Measurements from ENCODE around the gene SMARCAL1.

The SMARCAL1 gene

GRCh38 chr2:216392945-216393840, 19.1 kb upstream of the SMARCAL1 start:
- no peak for DNase-seq

DNA sequence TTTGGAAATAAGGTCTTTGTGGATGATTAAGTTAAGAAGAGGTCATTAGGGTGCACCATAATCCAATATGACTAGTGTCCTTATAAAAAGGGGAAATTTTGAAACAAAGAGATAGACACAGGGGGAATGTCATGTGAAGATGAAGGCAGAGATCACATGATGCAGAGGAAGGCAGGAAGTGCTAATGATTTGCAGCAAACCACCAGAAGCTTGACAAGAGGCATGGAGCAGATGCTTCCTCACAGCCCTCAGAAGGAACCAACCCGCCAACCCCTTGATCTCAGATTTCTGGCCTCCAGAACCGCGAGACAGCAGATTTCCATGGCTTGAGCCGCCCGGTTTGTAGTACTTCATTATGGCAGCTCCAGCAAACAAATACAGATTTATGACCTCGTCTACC, 17.4 kb upstream of the SMARCAL1 start:
- no peak for DNase-seq

GRCh38 chr2:216399621-216400020, 12.7 kb upstream of the SMARCAL1 start:
- DNase-seq, result no peak

- no peak for DNase-seq
Measured at GRCh38 chr2:216402751-216403150, 9.5 kb upstream of the SMARCAL1 start.

DNA sequence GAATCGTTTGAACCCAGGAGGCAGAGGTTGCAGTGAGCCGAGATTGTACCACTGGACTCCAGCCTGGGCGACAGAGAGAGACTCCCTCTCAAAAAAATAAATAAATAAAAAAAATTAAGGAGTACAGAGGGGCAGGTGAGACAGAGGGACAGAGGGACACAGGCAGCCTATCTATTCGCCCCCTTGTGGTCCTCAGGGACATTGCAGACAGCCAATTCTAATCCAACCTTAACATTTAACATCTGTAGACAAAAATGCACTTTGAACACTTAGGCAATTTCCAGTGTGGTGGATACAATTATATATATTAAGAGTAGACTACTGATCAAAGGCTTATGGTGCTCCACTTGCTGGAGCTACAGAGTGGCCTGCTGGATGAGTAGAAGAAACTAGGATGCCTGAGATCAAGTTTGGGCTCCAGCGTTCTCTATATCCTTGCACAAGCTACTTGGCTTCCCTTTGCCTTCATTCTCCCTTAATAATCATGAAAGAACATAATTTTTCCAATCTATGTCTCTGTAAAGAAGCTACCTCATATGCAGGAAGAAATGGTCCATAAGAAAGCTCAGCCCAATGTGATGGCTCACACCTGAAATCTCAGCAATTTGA, 8.2 kb upstream of the SMARCAL1 start:
- peak; percentile 63 for DNase-seq

DNA sequence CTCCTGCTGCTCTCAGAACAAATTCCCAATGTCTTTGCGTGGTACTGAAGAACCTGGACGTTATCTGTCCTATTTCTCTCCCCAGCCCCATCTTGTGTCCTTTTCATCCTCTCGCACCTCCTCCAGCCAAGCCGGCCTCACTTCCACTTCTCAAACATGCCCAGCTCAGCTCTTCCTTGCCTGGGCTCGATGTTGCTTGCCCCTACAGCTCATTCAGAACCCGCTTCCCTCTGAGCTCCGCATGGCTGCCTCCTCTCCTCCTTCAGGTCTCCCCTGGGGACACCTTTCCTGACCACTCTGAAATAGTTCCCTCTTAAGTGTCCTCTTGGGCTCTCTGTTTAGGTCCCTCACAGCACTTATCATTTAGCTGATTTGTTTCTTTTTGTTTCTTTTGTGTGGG, 6.7 kb upstream of the SMARCAL1 start:
- no peak for DNase-seq

DNA sequence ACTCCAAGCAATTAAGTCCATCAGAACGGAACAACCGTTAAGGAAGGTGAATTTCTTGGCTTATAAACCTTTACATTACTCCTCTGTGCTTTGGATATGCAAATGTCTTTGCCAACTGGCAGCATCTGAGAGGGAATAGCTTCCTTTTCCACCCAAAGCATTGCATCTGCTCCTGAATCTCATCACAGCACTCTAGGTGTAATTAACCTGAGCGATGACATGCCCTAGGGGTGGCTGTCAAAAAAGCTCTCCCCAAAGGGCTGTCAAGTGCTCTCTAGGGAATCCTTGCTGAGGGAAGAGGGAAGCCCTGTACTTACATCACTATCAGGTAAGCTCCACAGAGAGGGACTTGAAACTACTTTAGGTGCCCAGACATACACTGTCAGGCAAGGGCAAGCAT, 5.5 kb upstream of the SMARCAL1 start:
- DNase-seq, result no peak

DNA sequence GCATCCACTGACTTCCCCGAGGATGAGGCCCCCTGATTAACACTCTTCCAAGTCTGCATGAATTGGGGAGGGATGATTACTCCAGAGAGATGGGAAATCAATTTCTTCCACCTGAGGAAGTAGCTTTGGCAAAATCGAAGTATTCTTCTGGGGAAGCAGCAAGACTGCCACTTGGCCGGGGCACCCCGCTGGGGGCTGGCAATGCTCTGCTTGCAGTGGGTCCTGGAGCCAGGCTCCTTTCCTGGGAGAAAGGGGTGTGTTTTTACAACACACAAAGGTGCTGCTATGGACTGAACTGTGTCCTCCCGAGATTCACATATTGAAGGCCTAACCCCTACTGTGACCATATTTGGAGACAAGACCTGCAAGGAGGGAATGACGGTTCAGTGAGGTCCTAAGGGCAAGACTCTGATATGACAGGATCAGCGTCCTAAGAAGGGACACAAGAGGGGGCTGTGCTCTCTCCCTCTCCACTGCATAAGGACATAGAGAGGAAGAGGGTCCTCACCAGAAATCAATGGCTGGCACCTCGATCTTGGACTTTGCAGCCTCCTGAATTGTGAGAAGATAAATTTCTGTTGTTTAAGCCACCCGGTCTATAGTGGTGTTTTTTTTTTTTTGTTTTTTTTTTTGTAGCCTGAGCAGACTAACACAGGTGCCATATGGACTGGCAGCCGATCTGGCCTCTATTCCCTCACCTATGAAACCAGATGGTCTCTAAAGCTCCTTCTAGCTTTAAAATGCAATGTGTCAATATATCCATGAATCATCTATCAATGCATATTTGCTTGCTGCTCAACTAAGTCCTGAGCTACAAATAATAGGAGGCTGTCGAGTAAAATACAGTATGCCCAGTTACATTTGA, 3.6 kb upstream of the SMARCAL1 start:
- DNase-seq, result no peak

GRCh38 chr2:216410550-216410949, 1.7 kb upstream of the SMARCAL1 start:
- DNase-seq, result no peak

DNA sequence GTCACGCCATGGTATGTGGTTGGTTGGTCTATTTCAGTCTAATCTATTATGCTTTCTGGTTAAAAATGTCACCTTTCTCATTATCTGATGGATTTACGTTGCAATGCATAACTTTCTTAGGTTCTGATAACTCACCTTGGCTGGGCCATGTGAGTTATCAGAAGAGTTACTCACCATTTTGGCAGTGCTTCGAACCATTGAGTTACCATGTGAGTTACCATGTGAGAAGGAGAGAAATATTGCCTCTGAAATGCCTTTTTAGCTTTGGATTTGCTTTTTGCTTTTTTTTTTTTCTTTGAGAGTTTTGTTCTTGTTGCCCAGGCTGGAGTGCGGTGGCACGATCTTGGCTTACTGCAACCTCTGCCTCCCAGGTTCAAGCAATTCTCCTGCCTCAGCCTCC, 1.6 kb downstream of the SMARCAL1 start:
- no peak for DNase-seq

DNA sequence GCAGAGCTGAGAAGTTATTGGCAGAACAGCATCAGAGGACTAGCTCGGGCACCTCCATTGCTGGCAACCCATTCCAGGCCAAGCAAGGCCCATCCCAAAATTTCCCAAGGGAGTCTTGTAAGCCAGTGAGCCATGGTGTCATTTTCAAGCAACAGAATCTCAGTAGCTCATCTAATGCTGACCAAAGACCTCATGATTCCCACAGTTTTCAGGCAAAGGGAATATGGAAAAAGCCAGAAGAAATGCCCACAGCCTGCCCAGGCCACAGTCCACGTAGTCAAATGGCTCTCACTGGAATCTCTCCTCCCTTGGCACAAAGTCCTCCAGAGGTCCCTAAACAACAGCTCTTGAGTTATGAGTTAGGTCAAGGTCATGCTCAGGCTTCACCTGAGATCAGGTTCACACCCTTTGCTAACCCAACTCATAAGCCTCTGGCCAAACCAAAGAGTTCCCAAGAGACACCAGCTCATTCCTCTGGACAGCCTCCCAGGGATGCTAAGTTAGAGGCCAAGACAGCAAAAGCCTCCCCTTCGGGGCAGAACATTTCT, 2.6 kb downstream of the SMARCAL1 start:
- no peak for DNase-seq

GRCh38 chr2:216415541-216415940, 3.3 kb downstream of the SMARCAL1 start:
- no peak for DNase-seq

- no peak for DNase-seq
Measured at GRCh38 chr2:216416571-216417307, 4.5 kb downstream of the SMARCAL1 start.

DNA sequence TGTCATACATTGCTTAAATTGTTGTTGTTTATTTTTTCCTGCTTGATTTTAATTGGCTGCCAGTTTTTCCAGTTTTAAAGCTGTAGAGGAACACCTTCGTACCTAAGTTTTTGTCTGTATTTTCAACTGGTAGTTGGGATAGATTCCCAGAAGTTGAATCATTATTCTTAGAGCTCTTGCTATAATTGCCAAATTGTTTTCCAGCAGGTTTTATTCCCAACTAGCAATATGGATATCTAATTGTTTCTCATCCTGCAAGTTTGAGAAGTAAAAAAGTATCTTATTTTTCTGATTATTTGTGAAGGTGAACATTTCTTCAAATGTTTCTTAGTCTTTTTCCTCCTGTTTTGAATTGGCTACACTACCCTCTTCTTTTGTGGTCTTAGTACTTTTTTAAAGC, 6.7 kb downstream of the SMARCAL1 start:
- DNase-seq, result no peak

DNA sequence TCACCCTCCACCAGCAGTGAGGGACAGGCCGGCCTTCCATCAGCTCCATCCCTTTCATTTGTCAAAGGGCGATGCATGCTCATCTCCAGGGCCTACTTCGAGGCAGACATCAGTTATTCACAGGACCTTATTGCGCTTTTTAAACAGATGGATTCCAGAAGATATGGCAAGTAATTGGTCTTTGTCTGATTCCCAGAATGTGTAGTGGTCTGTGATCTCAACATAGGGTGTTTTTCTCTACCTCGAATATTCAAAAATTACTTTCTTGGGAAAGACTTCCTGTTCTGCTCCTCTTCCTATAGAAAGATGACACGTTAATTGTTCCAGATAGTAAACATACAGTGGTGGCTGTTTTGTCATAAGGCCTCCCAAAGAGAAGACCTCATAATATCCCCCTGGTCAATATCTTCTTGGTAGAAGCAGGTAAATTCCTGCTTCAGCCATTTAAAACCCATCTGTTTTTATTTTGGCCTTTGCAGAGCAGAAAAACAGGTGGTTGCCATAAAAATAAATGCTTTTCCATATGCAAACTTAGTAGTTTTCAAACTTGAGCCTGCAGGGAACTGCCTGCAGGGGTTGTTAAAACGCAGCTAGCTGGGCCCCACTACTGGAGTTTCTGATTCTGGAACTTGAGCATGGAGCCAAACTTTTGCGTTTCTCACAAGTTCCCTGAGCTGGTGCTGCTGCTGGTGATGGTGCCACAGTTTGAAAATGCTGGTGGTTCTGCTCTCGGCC, 8.2 kb downstream of the SMARCAL1 start:
- no peak for DNase-seq

DNA sequence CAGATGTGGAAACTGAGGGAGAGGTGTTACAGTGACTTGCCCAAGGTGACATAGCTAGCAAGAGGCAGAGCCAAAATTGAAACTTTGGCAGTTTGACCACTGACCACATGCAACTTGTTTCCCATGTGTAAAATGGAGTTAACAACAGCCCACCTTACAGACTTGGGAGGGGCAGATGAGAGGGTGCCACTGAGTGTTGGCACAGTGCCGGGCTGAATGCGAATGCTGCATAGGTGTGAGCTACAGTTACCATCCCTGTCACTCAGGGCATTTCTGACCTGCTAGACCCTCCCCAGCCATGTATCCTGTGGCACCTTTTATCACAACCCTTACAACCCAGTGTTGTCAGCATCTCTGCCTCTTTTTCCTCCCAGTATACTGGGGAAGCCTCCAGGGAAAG, 10.8 kb downstream of the SMARCAL1 start:
- DNase-seq, result no peak

DNA sequence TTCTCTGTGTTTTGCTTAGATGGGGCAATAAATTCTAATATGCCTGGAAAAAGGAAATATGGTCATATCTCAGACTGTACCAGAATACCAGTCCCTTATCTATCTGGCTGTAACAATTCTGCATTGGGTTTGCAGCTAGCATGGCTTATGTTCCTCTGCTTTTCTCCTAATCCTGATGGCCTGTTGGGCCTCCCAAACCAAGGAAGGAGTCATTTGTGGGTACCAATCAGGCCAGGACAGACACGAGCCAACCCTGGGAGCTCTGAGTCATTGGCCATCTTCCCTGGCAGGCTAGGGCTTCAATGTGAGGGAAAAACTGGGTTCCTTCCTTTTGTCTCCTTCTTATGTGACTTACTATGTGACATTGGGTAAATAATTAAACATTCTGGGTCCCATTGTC, 12.0 kb downstream of the SMARCAL1 start:
- no peak for DNase-seq

GRCh38 chr2:216425008-216425787, 12.9 kb downstream of the SMARCAL1 start:
- DNase-seq, result no peak

GRCh38 chr2:216426166-216426777, 14.0 kb downstream of the SMARCAL1 start:
- DNase-seq, result no peak

- no peak for DNase-seq
Measured at GRCh38 chr2:216426938-216427337, 14.7 kb downstream of the SMARCAL1 start.
